Inflammatory macrophage treated with lipopolysaccharide for 1 hour (primary cell): Measurements from ENCODE around the gene AJUBA.
A peak's percentile ranks its signal among the peaks of the same experiment; 100 is the strongest.
"Not testable (repeated sequence)": the region's sequence is repeated elsewhere in the genome, so short reads cannot be mapped to it uniquely, and the experiment has no call there.

ENCODE experiments used
- DNase-seq, 2 donors: peaks; one replicate each; pipeline ENCODE4 v3.0.0-alpha.2; 2020 to 2022

Gene AJUBA

DNA sequence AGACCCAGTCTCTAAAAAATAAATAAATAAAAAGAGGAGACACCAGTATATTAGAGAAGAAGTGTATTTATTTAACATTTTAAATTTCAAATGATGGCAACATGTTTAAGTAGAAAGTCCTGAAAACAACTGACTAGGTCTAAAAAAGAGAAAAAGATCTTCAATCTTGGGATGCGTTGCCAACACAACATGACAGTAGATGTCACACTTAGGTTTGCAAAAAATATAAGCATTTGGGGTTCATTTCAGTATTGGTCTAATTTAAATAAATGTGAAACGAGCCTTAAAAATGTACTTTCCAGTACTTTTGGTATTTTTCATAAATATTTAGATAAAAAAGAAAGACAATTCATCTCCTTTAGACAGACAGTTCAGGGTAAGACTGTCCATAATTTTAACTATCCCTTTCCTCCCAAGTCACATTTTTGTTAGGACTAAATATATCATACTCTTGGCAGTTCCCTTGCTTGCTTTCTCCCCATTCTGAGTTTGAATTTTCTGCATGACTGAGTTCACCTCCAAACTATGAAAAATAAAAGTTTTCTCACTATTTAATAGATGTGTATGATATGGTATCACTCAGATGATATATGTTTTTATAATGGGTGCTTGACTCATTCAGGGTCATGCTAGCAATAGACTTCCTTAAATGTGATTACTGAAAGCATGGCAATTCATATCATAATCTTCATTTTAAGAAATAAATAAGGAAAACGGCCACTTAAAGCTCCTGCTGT is 23.3 kb upstream of the AJUBA start:
- no peak for DNase-seq

- DNase-seq, result not testable (repeated sequence)
Measured at GRCh38 chr14:23004274-23004673, 21.9 kb upstream of the AJUBA start.

DNA sequence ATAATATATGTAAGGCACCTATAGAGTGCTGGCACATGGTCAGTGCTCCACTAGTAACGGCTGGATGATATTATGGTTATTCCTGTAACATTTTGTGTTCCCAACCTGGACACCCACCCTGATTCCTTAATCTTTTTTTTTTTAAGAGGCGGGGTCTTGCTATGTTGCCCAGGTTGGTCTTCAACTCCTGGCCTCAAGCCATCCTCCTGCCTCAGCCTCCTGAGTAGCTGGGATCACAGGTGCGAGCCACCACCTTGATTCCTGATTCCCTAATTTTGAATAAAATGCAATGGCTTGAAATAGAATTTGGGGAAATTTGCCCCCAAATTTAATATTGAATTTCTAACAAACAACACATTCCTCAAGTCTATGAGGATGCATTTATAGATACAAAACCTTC is 20.2 kb upstream of the AJUBA start:
- DNase-seq, result no peak

- no peak for DNase-seq
Measured at GRCh38 chr14:23000860-23001259, 18.5 kb upstream of the AJUBA start.

DNA sequence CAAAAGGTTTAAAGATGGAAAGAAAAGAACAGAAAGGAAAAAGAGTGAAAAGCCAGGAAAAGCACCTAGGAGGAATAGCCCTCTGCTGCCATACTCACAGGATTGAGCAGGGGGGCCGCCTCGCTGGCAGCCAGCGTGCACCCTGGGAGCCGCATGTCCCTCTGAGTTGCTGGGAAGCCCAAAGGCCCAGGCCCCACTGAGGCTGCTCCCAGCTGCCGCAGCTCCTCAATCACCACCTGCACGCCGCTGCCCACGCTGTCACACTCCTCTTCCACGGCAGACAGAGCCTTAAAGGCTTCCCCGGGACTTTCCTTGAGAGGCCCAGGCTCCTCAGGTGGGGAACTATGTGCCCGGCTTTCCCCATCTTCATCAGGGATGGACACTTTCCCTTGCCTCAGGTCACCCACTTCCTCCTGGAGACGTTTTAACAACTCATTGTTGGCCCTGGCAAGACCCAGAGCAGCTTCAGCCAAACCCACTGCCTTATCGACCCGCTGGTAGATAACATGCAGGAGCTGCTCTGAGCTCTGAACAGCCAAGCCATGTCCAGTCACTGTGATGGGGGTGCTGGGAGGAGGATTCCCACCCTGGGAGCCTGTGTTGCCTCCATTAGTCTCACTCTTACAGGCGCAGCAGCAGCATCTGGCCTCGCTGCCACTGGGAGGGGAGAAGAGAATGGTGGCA is 16.1 kb upstream of the AJUBA start:
- no peak for DNase-seq

DNA sequence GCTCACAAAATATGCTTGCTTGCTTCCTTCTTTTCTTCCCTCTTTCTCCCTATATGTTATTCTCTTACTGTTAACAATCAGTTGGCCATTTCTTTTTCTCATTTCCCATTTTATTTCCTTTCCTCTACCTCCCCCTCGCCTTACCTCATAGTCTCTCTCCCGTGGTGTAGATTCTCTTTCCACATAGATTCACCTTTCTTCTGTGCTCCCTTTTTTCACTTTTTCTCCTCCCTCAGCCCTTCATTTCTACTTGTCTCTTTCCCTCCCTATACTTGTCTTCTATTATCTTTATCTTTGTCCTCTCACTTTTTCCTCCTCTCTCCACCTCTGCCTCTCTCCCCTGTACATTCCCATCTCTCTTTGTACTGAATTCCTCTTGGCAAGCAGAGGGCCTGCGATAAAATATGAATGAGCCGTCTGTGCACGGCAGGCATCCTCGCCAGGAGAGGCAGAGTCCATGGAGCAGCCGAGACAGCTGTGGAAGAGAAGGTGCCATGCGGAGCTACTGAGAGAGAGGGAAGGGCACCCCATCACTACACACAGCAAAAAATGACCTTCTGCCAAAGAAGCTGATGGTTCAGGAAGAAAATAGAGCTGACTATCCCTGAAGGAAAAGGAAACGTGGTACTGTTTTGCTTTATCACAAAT is 15.4 kb upstream of the AJUBA start:
- no peak for DNase-seq

DNA sequence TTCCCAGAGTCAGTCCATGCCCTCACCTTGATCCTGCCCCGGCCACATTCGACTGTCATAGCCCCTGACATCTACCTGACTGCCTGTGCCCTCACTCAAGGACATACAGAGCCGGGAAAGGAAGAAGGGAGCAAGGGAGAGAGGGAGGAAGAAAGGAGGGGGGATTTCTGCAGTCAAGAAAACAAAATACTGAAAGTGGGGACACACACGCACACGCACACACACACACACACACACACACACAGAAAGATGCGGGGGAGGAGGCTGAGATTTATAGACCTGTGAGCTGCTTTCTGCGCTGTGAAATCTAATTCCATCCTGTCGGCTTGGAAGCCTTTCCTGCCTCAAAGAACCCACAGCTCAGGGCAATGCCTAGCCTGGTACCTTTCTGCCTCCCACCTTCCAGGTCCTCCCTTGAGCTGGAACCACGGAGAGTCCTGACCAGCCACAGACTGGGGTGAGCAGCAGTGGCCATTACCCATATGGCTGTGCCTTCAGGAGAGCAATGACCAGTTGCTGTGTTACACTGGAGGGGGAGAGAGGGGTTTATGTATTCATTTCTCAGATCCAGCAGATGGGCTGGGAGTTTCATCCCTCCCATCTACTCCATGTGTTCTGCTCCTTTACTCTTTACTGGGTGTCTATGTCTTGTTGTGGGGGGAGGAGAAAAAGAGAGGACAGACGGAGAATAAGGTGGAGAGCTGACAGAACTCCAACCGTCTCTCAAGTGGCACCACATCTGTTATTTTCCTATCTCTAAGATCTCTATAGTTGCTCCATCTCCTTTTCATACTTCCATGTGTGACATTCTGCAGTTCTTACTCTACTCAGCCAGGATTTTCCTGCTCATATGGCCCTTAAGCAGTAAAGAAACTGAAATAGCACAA is 14.7 kb upstream of the AJUBA start:
- no peak for DNase-seq

- no peak for DNase-seq
Measured at GRCh38 chr14:22995889-22996625, 13.7 kb upstream of the AJUBA start.

DNA sequence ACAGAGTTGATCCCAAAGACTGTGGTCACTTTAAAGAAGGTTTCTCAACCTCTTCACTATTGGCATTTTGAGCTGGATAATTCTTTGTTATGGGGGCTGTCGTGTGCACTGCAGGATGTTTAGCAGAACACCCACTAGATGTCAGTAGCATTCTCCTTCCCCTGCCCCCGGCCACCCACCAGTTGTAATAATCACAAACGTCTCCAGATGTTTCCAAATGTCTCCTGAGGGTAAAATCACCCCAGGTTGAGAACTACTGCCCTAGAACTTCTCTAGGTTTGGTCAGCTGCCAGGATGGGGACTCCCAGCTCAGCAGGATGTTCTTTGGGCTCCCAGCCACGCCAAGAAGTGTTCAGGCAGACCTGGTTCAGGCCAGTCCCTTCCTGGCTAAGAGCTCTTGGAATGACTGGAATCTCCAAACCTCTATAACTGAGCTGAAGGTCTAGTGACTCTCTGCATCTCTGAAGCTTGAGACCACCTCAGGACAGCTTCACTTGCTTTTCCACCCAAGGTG is 12.5 kb upstream of the AJUBA start:
- no peak for DNase-seq

DNA sequence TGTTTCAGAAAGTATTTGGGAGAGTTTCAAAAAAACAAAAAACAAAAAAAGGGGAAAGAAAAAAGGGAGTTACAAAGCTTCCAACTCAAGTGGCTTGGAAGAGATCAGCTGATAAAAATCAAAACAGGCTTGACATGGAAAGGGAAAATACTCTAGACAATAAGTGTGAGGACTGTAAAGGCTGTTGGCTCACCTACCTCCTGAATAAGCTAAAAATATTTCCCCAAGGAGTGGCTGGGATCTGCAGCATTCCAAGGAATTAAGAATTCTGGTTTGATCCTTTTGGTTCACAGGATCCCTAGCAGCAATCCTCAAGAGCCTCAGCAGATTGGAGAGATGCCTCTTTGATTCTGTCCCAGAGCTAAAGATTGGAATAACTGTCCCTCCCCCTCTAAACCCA is 11.2 kb upstream of the AJUBA start:
- no peak for DNase-seq

- no peak for DNase-seq
Measured at GRCh38 chr14:22991852-22992251, 9.5 kb upstream of the AJUBA start.

DNA sequence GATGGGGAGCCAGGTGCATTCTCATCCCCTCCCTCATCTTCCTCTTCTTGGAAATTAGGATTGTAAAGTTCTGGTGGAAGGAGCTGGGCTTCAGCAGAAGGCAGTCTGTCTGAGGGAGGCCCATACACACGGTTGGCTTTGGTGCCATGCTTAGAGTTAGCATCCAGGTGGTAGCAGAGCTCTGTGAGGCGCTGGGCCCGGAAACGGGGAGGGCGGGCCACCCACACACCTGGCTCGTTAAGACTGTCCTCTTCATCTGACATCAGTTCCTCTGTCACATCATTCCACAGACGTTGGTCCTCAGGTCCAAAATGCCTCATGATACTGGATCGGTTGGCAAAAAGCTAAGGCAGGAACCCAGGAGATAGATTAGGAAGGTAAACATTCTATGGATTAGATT is 4.9 kb upstream of the AJUBA start:
- DNase-seq, result no peak

- DNase-seq, result peak; percentile 63 to 97
Measured at GRCh38 chr14:22986508-22987054, 4.2 kb upstream of the AJUBA start.

GRCh38 chr14:22985894-22986507 is 3.6 kb upstream of the AJUBA start:
- DNase-seq, result no peak

DNA sequence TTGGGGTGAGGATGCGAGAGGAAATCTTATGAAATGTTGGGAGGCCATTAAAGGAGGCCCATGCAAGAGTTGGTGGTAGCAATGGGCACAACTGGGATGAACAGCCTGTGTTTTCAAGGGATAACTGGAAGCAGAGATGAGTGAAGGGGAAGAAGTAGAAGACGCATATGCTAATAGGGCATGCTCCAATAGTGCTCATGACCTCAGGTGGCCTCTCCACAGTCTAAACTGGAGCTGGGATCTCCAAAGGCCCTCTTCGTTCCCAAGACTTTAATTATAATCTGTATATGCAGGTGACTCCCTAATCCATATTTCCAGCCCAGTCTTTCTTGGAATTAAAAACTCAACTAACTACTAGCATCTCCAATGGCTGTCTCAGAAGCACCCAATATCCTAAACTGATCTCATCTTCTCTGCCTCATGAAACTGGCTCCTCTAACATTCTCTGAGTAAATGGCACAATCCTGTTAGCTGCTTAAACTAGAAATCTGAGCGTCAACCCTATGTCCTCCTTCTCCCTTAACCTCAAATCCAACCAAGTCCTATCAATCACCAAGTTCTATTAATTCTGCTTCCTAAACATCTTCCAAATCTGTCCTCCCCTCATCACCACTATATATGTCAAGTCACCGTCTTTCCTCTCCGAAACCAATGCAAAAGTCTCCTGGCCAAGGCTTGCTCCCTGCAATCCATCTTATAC is 2.8 kb upstream of the AJUBA start:
- no peak for DNase-seq

- DNase-seq, result no peak
Measured at GRCh38 chr14:22981876-22982476, 375 bp downstream of the AJUBA start.

DNA sequence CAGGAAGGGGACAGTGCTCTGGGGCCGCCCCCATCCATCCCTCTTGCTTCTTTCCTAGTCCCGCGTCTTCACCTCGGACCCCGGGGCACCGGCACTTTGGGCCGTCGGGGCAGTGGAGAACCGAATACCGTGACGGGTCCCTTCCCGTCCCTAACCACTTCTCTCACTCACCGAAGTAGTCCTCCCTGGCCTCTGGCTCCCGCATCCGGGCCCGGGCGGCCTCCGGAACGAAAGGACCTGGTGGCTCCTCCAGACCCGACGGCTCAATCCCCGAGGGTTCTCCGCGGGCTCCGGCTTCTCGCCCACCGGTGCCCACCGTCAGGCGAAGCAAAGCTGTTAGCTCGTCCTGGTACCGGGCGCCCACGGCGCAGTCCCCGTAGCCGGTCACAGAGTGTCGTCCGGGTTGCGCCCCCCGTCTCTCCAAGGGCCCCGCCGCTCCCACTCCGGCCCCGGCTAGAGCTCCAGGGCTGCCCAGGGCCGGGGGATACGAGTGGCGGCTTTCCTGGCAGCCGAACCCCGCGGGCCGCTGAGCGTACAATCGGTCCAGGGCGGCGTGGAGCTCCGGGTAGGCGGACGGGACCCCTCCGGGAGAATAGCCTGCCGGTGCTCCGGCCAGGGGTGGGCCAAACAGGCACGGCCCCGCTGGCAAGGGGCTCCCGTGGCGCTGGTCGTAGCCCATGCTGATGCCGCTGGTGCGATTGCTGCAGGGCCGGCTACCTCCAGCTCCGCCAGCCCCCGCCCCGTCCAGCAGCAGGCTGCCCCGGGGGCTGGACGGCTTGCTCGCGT is 1.1 kb downstream of the AJUBA start:
- DNase-seq, result no peak

- DNase-seq, result no peak
Measured at GRCh38 chr14:22980672-22981089, 1.7 kb downstream of the AJUBA start.

- DNase-seq, result no peak
Measured at GRCh38 chr14:22979748-22980392, 2.5 kb downstream of the AJUBA start.
